ENCODE data around the gene TMEM154.
"Not testable (repeated sequence)": the region's sequence is repeated elsewhere in the genome, so short reads cannot be mapped to it uniquely, and the experiment has no call there.

The TMEM154 gene

DNA sequence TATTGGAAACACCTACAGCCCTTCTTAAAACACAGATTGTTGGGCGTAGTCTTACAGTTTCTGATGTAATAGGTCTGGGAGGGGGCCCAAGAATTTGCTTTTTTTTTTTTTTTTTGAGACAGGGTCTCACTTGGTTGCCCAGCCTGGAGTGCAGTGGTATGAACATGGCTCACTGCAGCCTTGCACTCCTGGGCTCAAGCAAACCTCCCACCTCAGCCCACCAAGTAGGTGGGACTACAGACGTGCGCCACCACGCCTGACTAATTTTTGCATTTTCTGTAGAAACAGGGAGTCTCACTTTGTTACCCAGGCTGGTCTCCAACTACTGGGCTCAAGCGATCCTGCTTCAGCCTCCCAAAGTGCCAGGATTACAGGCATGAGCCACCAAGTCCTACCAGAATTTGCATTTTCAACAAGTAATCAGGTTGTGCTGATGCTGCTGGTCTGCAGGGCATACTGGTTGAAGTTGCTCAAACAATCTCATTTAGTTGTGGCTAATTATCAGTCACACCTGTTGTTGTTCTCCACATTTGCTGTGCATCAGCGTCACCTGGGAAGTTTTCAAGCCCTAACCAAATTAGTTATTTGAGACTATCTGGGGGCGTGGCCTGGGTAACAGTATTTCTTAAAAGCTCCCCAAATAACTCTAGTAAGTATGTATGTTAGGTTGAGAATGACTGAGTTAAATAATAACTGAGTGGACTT lies 14.0 kb downstream of the TMEM154 start:
- no peak for DNase-seq

DNA sequence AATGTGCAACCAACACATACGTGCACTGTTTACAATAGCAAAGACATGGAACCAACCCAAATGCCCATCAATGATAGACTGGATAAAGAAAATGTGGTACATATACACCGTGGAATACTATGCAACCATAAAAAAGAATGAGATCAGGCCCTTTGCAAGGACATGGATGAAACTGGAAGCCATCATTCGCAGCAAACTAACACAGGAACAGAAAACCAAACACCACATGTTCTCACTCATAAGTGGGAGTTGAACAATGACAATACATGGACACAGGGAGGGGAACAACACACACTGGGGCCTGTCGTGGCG lies 15.8 kb downstream of the TMEM154 start:
- DNase-seq: not testable (repeated sequence)

DNA sequence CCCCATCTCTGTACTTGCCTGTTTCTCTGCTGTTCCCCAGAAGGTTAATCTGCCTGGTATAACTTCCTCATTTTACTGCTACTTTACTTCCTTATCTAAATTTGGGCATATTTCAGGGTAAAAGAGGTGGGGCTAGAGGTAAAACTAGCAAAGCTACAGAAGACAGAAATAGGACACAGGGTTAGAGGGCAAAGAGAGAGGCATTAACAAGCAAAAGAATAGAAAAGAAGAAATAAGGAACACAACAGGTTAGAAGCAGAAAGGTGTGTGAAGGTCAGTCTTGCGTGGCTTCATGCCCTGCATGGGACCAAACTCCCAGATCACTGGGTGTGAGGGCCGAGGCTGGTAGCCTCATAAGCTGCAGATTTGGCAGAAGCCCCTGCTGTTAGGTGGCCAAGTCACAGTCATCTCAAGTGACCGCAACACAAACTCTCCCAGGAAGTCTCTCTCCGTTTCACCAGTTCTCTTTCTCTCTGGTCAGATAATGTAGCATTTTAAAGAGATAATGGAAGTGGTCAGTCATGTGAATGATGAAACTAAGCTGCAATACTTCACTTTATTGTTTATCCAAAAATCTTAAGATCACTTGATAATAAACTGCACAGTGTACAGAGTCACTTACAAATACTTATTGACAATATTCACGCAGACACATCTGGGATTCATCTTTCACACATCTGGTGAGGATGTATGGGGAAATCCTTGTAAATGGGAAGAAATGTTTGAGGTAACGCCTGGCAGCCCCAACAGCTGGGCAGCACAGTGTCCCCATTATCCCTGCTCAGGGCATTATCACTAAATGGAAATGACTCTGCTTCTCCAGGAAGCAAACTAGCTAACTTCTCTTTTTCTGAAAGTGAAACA lies 16.4 kb downstream of the TMEM154 start:
- DNase-seq: no peak

DNA sequence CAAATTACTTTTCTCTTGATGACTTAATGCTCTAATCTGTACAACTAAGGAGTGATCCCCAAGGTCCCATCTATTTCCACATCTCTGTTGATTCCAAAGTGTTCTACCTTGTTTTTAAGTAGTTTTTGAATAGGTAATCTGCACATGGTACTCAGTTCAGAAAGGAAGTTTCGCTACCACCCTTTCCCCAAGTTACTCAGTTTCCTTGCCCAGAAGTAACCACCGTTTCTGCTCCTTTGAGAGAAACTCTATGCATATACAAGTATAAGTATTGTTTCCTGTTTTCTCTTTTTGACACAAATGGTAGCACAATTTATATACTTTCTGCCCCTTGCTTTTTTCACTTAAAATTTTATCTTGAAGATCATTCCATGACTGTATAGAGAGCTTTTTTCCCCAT lies 18.1 kb downstream of the TMEM154 start:
- DNase-seq: peak; percentile 44

DNA sequence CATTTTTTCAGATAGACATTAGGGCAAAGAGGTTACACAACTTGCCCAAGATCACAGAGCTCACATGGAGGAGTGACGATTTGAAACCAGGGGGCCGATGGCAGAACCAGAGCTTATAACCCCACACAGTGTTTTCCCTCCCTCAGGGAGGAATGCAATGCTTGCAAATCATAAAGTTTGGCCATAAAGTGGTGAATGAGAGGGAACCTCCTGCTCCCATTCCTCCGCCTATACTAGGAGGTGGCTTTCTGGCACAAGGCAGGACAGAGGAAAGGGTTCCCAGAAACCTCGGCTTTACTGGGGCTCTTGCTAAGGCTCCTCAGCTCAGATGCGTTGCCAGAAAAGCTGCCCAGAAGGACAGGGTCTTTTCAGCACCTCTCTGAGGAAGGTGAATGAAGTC lies 19.3 kb downstream of the TMEM154 start:
- no peak for DNase-seq

DNA sequence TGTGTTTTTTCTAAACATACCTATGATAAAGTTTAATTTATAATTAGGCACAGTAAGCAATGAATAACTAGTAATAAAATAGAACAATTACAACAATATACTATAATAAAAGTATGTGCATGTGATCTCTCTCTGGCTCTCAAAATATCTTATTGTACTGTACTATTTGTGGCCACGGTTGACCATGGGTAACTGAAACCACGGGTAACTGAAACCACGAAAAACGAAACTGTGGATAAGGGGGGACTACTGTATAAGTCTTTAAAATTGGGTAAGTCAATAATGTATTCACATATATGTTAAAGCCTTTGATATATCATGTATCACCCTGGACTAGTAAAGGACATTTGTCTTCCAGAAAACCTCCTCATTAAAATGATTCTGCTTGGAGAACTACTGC lies 20.0 kb downstream of the TMEM154 start:
- no peak for DNase-seq

DNA sequence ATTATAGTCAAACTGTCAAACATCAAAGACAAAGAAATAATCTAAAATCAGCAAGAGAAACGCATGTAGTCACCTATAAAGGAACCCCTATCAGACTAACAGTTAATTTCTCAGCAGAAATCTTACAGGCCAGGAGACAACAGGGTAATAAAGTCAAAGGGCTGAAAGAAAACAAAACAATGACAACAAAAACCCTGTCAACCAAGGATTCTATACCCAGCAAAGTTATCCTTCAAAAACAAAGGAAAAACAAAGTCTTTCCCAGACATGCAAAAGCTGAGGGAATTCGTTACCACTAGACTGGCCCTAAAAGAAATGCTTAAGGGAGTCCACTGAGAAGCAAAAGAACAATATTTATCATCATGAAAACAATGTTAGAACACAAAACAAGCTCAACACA lies 22.1 kb downstream of the TMEM154 start:
- no peak for DNase-seq

DNA sequence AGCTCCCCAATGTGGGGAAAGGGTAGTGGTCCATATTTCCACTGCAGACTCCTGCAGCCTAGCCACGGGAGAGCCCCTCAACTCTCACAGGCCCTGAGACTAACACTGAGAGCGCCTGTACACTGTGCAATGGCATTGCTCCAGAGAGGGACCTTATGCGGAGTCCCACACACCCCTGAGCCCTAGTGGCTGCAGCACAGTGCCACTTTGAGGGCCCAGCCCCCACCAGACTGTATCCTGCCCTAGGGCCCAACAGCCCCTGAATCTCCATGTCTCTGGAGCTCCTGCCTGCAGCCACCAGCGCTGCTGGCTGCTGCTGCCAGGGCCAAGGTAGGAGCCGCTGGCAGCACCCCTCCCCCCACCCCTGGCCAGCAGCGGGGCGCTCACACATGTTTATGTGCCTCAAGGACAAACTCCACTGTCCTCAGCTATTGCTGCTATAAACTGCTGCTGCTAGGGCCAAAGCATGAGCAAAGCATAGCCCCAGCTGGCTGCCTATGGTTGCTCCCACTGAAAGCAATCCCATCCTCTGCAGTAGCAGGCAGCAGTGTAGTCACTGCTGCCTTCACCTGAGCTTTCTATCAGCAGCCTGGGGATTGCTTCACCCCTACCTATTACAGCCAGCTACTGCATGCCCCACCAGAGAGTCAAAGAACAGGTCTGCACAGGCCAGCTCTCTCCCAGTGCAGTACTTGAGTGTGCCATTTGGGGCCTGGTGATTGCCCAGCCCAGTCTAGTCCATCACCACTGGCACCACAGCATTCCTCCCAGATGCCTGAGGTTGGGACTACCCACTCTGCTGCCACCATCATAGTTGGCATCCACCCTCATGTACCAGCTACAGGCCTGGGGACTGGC lies 24.3 kb downstream of the TMEM154 start:
- no peak for DNase-seq

DNA sequence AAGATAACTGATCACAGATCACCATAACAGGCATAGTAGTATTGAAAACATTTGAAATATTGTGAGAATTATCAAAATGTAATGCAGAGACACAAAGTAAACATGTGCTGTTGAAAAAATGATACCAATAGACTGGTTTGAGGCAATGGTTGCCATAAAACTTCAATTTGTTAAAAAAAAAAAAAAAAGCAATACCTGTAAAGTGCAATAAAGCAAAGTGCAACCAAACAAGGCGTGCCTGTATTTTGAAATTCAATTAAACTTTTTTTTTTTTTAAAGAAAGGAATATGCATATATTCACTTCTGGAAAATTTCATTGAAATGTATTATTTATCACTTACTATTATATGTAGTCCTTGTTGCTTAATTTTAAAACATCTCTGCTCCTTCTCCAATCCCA lies 27.7 kb downstream of the TMEM154 start:
- DNase-seq: no peak

DNA sequence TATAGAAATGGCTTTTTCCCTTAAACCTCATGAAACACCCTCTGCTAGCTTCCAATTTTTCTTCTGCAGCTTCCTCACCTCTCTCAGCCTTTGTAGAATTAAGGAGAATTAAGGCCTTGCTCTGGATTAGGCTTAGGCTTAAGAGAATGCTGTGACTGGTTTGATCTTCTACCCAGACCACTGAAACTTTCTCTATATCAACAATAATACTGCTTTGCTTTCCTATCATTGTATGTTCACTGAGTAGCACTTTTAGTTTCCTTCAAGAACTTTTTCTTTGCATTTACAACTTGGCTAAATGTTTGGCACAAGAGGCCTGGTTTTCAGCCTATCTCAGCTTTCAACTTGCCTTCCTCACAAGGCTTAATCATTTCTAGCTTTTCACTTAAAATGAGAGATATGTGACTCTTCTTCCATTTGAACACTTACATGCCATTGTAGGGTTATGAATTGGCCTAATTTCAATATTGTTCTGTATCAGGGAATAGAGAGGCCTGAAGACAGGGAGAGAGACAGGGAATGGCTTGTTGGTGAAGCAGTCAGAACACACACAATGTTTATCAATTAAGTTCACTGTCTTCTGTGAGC lies 28.2 kb downstream of the TMEM154 start:
- peak; percentile 13 for DNase-seq

DNA sequence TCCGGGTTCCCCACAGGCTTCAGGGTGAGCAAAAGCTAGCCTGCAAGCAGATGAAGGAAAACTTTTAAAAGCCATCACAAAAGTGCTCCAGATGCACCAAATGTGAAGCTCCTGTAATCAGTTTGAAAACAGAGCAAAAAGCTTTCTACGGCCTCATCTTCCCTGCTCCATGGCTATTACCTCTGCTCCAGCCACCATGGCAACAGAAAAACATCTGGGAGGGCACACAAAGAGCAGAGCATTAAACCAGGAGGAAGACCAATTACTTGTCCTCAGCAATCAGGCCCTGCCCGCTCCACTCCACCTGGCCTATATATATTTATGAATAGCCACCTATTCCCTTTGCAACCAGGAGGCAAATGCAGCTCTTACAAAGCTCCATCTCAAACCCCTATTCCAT lies 33.6 kb downstream of the TMEM154 start:
- no peak for DNase-seq

DNA sequence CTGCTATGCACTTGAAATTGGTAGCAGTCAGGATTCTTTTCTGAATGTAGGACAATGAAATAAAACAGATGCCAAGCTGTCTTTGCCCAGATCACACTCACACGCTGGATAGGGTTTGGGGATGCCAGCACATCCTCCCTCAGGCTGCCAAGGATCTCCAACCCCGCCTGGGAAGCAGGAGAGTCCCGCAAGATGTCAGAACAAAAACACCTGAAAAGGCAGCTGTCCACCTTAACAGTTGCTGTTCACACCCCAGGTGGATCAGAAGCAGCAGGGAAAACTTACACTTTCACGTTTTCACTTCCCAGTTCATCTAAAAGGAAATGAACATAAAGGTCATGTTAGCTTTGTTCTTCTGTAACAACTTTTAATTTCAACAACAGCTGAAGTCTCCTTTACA lies 35.7 kb downstream of the TMEM154 start:
- no peak for DNase-seq

DNA sequence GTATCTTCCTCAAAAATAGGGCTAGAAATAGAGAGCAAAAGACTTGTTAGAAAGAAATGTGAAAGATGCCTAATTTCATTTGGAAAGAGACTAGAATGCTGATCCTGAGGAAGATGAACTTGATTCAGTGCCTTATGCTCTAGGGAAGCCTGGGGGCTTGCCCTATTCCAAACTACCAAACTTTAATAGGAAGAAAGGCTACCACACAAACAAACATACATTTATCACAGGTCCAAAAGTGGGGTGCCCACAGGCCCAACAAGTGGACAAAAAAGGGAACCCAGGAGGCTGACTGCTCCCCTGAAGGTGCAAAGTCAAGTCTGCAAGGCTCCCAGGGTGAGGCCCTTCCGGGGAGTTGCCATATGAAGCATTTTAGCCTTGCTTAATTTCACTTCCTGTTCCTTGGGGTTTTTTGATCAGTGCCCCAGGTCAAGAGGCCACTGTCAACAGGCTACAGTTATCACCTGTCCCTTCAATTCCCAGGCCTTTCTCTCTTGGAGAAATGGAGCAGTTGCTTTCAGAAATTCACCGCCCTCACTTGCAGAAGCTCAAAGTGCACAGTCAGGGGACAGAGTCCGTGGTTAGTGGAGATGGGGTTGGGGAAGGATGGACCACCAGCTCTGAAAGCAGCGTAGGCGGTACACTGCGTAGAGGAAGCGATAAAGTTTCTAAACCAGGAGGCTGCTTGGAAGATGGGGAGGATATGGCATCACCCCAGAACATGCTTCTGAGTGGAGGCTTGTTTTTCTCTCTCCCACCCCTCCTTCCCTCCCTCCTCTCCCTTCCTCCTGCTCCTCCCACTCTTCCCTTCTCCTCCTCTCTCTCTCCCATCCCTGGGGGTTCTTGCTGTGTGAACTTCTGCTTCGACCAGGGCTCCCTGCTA lies 36.4 kb downstream of the TMEM154 start:
- DNase-seq: peak; percentile 45

DNA sequence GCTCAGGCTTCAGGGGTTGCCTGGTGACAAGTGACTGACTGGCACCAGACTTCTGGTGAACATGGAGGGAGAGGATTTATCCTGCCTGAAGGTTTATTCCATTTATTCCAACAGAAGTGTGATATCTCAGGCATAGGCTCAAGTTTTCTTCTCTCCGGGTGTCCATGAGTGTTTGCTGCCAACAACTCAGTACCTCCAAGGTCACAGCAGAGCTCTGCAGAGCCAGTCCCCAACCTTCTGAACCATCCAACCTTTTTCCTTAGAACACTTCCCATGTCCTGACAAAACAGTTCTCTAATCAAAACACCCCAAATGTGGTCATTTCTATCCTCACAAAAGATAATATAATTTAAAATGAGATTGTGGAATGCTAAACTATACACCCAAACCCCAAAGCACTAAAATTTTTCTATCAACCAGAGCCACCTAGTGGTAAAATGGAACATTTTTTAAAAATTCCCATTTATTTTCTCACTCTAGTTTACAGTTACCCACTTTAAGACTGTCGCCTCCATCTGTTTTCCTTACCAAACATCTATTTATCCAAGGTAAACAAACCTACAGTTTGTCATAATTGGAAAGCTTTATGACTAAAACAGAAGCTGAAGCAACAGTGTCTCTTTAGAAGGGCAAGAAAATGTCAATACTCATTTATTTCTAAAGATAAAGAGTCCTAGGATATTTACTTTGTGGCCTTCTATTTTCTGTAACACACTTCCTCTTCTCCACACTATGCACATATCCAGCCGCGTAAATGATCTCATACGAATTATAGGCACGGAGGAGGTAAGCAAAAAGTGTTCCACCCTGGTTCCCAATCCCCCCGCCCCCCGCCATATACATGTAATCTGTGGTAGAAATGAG lies 39.5 kb downstream of the TMEM154 start:
- DNase-seq: peak; percentile 23

DNA sequence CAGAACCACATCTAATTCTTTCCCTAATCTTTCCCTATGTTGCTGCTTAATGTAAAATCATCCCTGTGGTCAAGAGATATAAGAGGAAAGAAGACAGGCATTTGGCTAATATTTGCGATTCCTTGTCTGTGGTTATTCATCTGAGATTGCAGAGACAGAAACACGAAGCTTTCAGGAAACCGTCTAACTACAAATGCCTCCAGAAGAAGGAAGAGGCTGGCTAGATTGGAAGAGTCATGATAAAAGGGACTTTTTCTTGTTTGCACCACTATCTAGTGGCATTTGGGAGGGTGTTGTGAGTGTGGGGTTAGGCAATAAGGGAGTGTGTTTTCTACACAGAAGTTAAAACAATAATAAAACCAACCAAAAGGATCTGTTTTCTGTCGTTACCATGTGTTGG lies 43.9 kb downstream of the TMEM154 start:
- no peak for DNase-seq

DNA sequence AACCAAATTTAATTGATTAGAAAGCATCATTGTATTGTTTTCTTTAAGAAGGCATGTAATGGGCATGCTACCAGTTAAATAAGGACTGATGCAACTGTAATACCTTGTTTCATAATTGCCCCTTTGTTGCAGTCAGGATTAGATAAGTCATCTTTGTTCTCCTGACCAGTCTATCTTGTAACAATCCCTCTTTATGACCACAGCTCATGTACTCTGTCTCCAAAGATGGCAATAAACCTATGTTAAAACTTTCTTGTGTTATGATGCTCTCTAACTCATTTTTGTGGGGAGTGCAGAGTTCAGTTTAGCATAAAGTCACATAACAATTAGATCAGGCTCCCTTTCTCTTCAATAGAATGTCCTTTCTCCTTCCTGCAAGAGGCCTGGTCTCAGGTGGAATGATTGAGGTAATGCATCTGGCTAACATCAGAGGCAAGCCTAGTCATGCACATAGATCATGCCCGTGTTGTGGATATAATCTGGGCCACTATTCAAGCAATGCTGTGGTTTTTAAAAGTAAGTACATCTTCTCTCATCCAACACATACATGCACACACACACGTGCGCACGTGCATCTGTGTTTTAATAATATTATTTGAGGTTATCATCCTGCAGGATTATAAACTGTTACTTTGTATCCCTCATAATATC lies 45.6 kb downstream of the TMEM154 start:
- no peak for DNase-seq

DNA sequence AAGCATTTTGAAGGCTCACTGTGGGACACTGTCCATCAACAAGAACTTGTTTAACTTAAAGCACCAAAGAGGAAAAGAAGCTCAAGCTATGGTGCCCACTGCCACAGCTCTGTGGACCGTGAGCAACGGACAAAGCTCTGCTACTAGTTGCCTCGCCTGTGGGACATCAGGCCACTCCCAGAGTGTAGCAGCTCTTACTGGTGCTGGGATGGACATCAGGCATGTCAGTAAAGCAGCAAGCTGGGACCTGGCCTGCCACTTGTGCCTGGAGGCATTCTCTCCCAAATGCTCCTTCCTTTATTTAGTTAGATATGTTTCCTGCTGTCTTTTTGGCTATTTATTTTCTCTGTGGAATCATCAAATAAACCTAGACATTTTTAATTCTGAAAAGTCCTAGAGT lies 46.7 kb downstream of the TMEM154 start:
- DNase-seq: no peak

DNA sequence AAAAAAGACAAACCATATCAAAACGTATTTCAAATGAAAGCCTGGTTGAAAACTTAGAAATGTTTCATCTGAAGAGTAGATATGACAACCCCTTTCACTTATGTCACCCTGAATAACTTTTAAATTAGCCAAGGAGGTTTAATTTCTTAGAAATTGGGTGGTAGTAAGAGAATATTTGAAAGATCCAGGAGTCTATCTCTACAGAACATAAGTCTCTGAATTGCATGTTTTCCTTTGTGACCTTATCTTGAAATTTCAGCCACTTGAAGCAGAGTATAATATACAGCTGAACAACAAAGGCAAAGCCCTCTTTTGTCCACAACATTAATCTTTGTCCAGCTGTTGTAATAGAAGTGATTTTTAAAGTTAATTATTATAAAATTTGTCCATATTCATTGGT lies 49.5 kb downstream of the TMEM154 start:
- no peak for DNase-seq

DNA sequence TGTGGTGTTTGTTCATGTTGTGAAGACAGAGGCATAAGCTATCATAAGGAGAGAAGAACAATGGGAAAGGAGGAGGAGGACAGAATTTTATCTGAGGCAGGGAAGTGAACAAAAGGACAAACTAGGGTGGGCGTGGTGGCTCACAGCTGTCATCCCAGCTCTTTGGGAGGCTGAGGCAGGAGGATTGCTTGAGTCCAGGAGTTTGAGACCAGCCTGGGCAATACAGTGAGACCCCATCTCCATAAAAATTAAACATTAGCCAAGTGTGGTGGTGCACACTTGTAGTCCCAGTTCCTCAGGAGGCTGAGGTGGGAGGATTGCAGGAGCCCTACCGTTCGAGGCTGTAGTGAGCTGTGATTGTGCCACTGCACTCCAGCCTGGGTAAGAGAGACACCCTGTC lies 49.9 kb downstream of the TMEM154 start:
- no peak for DNase-seq

DNA sequence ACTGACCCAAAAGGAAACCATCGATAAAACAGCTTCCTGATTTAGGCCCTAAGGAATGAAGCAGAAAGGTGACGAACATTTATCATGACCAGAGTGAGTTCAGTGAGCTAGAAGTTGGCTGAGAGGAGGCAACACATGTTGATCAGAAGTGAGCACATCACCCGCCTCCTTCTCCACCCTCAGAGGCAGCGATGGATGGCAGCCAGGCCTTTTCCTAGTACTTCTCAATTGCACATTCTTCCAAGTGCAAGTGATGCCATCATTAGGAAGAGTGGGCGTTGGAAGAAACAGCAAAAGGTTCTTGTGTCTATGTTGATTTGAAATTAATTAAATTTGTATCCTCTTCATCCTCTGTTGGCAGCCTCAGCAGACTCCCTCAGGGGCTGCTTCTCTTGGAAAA lies 51.7 kb downstream of the TMEM154 start:
- DNase-seq: no peak

DNA sequence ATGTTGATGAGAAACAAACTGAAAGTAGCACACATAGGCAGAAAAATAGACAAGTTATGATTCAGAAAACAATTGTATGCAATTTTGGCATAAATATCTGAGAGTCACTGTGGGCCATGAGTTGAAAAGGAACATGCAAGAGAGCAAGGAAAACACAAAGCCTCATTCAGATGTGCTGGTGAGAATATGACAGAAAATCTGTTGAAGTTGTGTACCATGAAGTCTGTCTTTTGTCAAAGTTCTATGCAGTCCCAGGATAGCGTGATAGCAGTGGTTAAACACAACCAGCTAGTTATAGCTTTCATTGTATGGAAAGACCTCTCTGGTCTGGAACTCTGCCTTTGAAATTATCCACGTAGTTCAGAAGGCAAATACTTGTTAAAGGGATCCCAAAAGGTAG lies 53.0 kb downstream of the TMEM154 start:
- no peak for DNase-seq

Data from activated CD4-positive, alpha-beta T cell treated with anti-CD3 and anti-CD28 coated beads, Interleukin-2, Interleukin-6, amounts not matched to agents 100 ng/mL and 50 ng/mL, durations not matched to agents 16 hours and 8 hours (primary cell).